Muscle layer of colon (tissue), 2 donors: ENCODE data around the gene ITGB4.
"Not testable (repeated sequence)": the region's sequence is repeated elsewhere in the genome, so short reads cannot be mapped to it uniquely, and the experiment has no call there.

Source experiments
- H3K27ac ChIP-seq: one replicate; pipeline ENCODE4 v1.7.0; 2013; ENCODE audit warnings: low read depth, mild to moderate bottlenecking, low read length, moderate library complexity
- H3K27me3 ChIP-seq, 2 donors: one replicate each; pipeline ENCODE4 v1.7.0; 2013; ENCODE audit warnings: low read length in 2 of 2, mild to moderate bottlenecking in 2 of 2; ENCODE audit not compliant: insufficient read depth in 2 of 2, control insufficient read depth in 1 of 2
- H3K36me3 ChIP-seq: one replicate; pipeline ENCODE4 v1.7.0; 2013; ENCODE audit warnings: mild to moderate bottlenecking, low read length; ENCODE audit not compliant: insufficient read depth
- H3K4me1 ChIP-seq: one replicate; pipeline ENCODE4 v1.7.0; 2013; ENCODE audit warnings: mild to moderate bottlenecking, low read length; ENCODE audit not compliant: insufficient read depth
- H3K4me3 ChIP-seq, 2 donors: one replicate each; pipeline ENCODE4 v1.7.0; 2013; ENCODE audit warnings: low read length in 2 of 2, low read depth in 1 of 2, mild to moderate bottlenecking in 1 of 2, moderate library complexity in 1 of 2
- H3K9ac ChIP-seq: one replicate; pipeline ENCODE4 v1.7.0; 2013; ENCODE audit warnings: low read length
- H3K9me3 ChIP-seq: one replicate; pipeline ENCODE4 v1.7.0; 2013; ENCODE audit warnings: mild to moderate bottlenecking, low read length
- donor health status: abdominal sarcoma.
- donor health status: Adenocarcinoma of cecum.

ITGB4 gene

DNA sequence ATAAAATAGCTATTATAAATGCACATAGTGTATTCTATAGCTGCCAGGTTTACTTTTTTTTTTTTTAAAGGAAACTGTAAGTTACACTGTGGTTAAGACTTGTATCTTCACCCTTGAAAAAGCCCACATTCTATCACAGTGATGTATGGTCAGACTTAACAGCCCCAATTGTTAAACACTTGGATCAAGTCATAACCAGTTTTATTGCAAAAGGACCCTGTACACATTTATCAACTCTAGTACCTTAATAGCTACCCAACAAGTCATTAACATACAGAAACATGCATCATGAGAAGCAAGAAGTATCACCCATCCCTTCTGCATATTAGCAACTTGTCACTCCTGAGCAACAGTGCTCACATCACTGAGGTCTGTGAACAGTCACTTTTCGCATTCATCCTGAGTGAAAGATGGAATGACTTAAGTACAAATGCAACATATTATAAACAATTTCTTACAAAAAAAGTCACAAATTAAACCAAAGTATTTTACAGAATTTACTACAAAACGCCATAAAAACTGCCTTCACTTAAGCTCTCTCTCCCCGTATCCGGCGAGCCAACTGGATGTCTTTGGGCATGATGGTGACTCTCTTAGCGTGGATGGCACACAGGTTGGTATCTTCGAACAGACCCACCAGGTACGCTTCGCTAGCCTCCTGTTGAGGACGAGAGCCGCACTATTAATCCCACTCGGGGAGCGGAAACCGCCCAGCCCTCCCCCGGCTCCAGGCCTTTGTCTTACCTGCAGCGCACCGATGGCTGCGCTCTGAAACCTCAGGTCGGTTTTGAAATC, 57.0 kb downstream of the ITGB4 start:
- Histone ChIP-seq H3K4me1 (peaks cover 31% of the 10 kb centered on the region), H3K4me3 (peak overlapping the region; percentile 85 to 92), H3K36me3 (peaks cover 45% of the 10 kb centered on the region), H3K27ac (peak overlapping the region; percentile 80), H3K9ac (peak overlapping the region; percentile 84)
- H3K27me3 ChIP-seq, H3K9me3 ChIP-seq: not testable (repeated sequence)

DNA sequence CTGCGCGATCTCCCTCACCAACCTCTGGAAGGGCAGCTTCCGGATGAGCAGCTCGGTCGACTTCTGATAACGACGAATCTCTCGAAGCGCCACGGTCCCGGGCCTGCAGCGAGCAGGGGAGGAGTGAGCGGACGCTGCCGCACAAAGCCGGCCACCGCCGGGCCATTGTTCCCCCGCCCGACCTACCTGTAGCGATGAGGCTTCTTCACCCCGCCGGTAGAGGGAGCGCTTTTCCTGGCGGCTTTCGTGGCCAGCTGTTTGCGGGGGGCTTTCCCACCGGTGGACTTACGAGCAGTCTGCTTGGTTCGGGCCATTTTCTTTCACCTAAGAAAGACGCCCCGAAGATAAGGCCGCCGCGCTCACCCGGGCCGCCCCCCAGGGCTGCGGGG, 57.6 kb downstream of the ITGB4 start:
- Histone ChIP-seq H3K27ac (peak overlapping the region; percentile 80), H3K4me1 (peaks cover 37% of the 10 kb centered on the region), H3K27me3 (no peaks in the 10 kb centered on the region), H3K36me3 (peaks cover 44% of the 10 kb centered on the region), H3K4me3 (peak overlapping the region; percentile 85 to 92), H3K9ac (peak overlapping the region; percentile 84), H3K9me3 (no peaks in the 10 kb centered on the region)

DNA sequence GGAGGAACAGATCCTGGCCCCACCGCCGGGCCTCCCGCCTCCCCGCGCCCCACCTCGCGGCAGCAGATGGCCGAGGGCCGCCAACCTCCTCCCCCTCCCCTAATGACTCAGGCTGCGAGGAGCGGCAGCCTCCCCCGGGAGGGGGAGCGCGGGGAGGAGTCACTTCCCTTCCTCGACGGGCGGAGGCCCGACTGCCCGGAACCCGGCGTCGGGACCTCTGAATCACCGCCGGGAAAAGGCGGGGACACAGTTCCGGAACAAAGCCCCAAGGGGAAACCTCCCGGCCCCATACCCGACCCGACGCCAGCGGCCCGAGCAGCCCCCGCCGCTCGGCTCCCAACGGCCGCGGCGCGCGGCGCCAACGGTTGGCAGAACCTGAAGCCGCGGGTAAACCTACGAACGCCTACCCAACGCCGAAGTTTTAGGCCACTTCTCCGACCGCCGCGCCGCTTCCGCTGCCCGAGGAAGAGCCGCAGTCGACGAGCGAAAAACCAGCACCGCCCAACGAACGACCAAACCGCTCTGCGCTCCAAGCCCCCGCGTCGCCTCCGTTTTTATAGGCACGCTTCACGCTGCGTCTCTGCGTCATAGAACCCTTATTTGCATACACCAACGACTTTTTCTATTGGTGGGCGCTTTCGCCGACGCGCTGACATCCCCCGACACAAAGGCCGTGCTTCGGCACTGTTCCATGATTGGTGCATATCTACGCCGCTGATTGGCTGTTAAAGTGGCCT, 58.2 kb downstream of the ITGB4 start:
- Histone ChIP-seq H3K27ac (peak overlapping the region; percentile 80), H3K9me3 (no peaks in the 10 kb centered on the region), H3K9ac (peak overlapping the region; percentile 84), H3K36me3 (peaks cover 39% of the 10 kb centered on the region), H3K4me1 (peaks cover 42% of the 10 kb centered on the region), H3K27me3 (no peaks in the 10 kb centered on the region), H3K4me3 (peak overlapping the region; percentile 85 to 92)

DNA sequence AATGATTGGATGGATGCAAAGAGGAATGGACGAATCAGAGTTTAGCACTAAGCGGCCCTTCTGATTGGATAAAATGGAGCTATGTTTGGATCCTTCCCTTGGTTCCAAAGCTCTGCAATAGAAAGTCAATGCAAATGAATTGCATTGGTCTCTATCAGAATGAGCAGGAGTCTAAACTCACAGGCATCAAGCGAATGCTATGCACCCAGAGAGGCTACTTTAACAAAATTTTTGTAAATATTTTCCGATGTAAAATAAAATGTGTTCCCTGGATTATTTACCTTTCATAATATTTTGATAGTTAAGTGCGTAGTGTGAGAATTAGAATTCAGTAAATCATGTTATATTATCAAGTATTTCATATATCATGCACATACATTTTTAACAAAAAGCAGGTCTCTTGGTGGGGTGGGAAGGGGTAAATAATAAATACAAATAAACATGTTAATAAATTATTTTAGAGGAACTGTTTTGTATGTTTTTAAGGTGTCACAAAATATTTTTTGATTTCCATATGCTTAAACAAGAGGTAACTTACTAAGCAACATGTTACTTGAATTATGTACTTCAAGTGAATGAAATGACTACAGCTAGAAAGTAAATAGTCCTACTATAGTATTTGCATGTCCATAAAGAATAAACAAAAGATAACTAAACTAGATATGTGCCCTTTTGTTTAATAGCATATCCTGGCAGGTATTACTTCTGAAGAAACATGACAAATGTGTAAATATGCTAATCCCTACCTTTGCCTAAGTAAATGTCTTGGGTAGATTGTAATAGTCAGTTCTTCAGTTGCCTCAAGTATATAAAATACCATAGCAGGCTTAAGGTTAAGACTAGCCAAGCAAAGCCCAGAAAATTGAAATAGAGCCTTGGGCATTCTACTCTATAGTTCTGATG, 59.0 kb downstream of the ITGB4 start:
- Histone ChIP-seq H3K9ac (no peak overlapping the region), H3K36me3 (peaks cover 31% of the 10 kb centered on the region), H3K27ac (peak overlapping the region; percentile 8), H3K4me3 (no peak overlapping the region), H3K9me3 (no peaks in the 10 kb centered on the region), H3K4me1 (peaks cover 38% of the 10 kb centered on the region), H3K27me3 (no peaks in the 10 kb centered on the region)

DNA sequence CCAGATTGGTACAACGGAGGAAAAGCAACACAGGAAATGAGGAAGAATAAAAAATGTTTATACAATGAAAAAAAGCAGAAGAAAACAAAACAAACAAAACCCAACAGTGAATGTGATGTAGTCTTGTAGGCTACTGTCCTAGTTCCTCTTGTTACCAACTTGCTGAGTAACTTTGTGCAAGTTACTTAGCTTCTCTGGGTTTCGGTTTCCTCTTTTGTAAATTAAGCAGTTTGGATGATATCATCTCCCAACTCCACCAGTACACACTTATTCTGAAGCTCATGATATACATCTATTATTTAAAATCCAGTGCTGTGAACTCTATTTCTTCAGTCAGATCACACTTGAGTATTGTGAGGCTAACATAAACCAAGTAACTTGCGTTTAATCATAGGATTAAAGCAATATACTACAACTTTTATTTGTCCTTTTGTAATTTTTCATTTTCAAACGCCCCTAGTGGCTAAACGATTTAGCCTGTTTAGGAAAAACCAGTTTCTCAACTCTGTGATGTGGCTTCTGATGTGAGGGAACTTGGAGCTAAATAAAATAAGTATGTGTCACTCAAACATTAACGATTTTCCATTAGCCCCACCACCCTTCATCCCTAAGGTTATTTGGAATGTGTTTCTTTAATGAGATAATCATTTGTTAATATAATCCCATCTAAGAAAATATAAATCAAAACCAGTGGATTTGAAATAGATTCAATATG, 62.0 kb downstream of the ITGB4 start:
- H3K4me1 ChIP-seq: peaks cover 39% of the 10 kb centered on the region
- H3K9me3 ChIP-seq: no peaks in the 10 kb centered on the region
- H3K9ac ChIP-seq: no peak overlapping the region
- no peak overlapping the region for H3K4me3 ChIP-seq
- peaks cover 8% of the 10 kb centered on the region for H3K36me3 ChIP-seq
- no peaks in the 10 kb centered on the region for H3K27me3 ChIP-seq
- peak overlapping the region; percentile 96 for H3K27ac ChIP-seq

DNA sequence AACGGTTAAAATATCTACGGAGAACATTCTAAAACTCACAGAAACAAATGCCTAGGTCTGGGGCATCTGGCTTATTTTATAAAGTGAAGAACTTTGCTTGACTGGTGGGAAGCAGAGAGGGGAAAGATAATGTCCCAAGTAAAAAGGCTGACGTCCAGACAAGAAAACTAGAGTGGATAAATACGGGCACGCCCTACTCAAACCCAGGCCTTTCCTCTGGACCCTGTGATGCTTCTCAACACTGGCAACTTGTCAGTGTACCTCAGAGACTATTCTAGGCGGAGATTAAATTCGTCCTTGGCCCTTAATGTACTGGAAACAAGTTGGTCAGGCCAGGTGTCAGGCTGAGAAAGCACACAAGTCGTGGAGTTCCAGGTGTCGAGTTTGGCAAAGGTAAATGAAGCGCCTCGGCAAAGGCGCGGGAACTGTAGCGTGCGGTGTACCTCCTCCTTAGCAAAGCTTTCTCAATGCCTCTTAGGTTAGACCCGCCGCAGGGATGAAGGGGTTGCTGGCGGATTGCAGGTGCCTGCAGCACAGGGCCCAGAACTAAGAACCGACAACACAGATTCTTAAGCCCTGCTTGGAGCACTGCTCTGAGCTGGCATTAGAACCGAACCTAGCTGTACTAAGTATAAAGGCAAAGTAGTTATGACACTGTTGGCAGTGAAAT, 62.7 kb downstream of the ITGB4 start:
- Histone ChIP-seq H3K9ac (peak overlapping the region; percentile 77), H3K9me3 (no peaks in the 10 kb centered on the region), H3K36me3 (peaks cover under 1% of the 10 kb centered on the region), H3K27ac (peak overlapping the region; percentile 96), H3K27me3 (no peaks in the 10 kb centered on the region), H3K4me1 (peaks cover 39% of the 10 kb centered on the region), H3K4me3 (peak overlapping the region; percentile 4 to 57)

DNA sequence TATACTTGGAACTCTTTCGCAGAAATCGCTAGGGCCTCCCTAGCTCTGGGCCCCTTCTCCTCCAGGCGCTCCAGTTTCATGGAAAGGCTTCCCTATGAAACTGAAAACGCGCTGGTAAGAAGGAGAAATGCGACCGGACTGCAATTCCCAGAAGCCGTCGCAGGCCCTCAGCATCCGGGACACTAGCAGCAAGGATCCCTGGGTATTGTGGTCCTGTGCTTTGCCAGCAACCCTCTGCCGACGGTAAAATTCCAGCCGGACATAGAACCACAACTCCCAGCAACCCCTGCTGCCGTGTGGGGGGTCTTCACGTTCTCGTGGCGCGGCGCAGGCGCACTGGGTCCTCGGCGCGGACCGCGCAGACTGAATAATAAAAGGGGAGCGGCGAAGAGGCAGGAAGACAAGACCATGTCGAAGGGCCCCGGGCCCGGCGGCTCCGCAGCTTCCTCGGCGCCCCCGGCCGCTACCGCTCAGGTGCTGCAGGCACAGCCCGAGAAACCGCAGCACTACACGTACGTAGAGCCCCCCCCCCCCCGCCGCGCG, 63.3 kb downstream of the ITGB4 start, which contains the start of gene UNK:
UNK (plus strand) TSS at position 334 of the 543 bp plus-strand sequence; CDS start at position 409, 75 bp downstream.
- peak within 1 kb of the TSS; percentile 96 for H3K27ac ChIP-seq
- peak within 1 kb of the TSS; percentile 57 to 88 for H3K4me3 ChIP-seq
- no peaks in the 10 kb centered on the region for H3K36me3 ChIP-seq
- H3K9ac ChIP-seq: peak within 1 kb of the TSS; percentile 81
- no peaks in the 10 kb centered on the region for H3K9me3 ChIP-seq
- H3K27me3 ChIP-seq: no peaks in the 10 kb centered on the region
- peaks cover 39% of the 10 kb centered on the region for H3K4me1 ChIP-seq

DNA sequence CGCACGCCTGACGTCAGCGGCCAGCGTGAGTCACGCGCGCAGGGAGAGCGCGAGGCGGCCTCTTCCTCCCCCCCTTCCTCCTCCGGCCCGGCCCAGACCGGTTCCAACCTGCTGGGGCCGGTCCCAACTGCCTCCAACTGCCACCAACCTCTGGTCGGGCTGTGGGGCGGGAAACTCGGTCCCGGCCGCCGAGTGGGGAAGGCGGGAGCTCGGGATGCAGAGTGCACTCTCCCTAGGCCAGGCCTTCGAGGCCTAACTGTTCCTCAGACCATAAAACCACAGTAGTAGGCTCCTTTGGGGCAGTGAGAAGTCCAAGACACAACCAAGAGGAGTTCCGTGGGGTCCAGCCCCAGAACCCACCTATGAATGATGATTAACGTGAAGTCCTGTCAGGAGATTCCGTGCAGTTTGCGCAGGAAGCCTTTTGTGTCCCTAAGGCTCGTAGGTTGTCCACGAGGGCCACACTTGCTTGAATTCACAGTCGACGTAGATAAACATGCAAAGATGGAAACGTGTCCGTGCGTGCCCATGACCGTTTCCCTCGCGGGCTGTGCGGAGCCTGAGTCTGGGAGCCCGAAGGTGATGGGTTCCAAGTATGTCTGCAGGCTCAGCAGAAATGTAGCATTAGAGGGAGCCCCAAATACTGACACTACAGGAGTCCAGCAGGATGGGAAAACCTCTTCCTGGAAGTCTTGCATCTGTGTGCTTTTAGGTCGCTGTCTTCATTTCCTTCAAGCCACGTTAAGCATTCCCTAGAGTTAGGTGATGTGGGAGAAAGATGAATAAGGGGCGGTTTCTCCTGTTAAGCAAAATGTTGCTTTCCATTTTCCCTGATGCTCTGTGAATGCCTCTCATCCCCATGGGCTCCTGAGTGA, 64.0 kb downstream of the ITGB4 start:
- Histone ChIP-seq H3K27ac (peak overlapping the region; percentile 96), H3K9ac (peak overlapping the region; percentile 81), H3K27me3 (no peaks in the 10 kb centered on the region), H3K9me3 (no peaks in the 10 kb centered on the region), H3K4me3 (peak overlapping the region; percentile 57 to 88), H3K36me3 (no peaks in the 10 kb centered on the region), H3K4me1 (peaks cover 39% of the 10 kb centered on the region)

DNA sequence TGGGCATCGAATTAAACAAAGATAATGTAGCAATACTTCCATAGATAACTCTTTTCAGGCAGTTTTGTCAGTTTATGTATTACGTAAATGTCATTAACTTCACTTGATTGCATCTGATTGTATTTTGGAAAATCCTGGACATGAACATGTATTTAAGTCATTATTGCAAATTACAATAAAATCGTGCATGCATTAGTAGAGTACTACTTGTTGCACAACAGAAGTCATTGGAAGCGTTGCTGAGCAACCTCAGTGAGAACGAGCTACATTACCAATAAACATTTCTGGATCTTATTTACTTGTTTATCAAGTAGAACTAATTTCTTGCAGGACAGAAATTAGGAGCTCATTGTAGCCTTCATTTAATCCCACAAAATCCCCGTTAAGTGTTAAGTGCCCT, 70.0 kb downstream of the ITGB4 start:
- Histone ChIP-seq H3K9me3 (no peaks in the 10 kb centered on the region), H3K36me3 (peaks cover 15% of the 10 kb centered on the region), H3K27ac (no peak overlapping the region), H3K4me1 (peaks cover 14% of the 10 kb centered on the region), H3K27me3 (no peaks in the 10 kb centered on the region), H3K4me3 (no peak overlapping the region), H3K9ac (no peak overlapping the region)
